NOMO-1 treated with dmso at 0.1 percent for 144 hours (cell line): ENCODE data around the gene CDKAL1.
"Not testable (repeated sequence)": the region's sequence is repeated elsewhere in the genome, so short reads cannot be mapped to it uniquely, and the experiment has no call there.

Source experiments
- DNase-seq: peaks from one replicate; lab custom pipeline; 2025; ENCODE audit not compliant: unreplicated experiment; lab: John Stamatoyannopoulos, UW

CDKAL1 gene

GRCh38 chr6:20706238-20706938 lies 172.1 kb downstream of the CDKAL1 start:
- no peak for DNase-seq

GRCh38 chr6:20706939-20707485 lies 172.8 kb downstream of the CDKAL1 start:
- DNase-seq: no peak

- no peak for DNase-seq
Observed at GRCh38 chr6:20707870-20708269, 173.6 kb downstream of the CDKAL1 start.

GRCh38 chr6:20708367-20709124 lies 174.3 kb downstream of the CDKAL1 start:
- no peak for DNase-seq

- no peak for DNase-seq
Observed at GRCh38 chr6:20709451-20709850, 175.2 kb downstream of the CDKAL1 start.

- DNase-seq: no peak
Observed at GRCh38 chr6:20710341-20710740, 176.1 kb downstream of the CDKAL1 start.

GRCh38 chr6:20711518-20711917 lies 177.3 kb downstream of the CDKAL1 start:
- no peak for DNase-seq

GRCh38 chr6:20712011-20712410 lies 177.8 kb downstream of the CDKAL1 start:
- no peak for DNase-seq

GRCh38 chr6:20715135-20715806 lies 181.0 kb downstream of the CDKAL1 start:
- no peak for DNase-seq

GRCh38 chr6:20716865-20717264 lies 182.6 kb downstream of the CDKAL1 start:
- DNase-seq: no peak

- DNase-seq: no peak
Observed at GRCh38 chr6:20717743-20718142, 183.5 kb downstream of the CDKAL1 start.

GRCh38 chr6:20718705-20719653 lies 184.7 kb downstream of the CDKAL1 start:
- no peak for DNase-seq

- DNase-seq: peak; percentile 6
Observed at GRCh38 chr6:20719980-20720379, 185.7 kb downstream of the CDKAL1 start.

GRCh38 chr6:20721121-20721520 lies 186.9 kb downstream of the CDKAL1 start:
- DNase-seq: not testable (repeated sequence)

GRCh38 chr6:20722455-20722854 lies 188.2 kb downstream of the CDKAL1 start:
- DNase-seq: no peak

- DNase-seq: no peak
Observed at GRCh38 chr6:20723236-20723635, 189.0 kb downstream of the CDKAL1 start.

- no peak for DNase-seq
Observed at GRCh38 chr6:20724443-20725190, 190.4 kb downstream of the CDKAL1 start.

- not testable (repeated sequence) for DNase-seq
Observed at GRCh38 chr6:20725235-20725634, 191.0 kb downstream of the CDKAL1 start.

- DNase-seq: no peak
Observed at GRCh38 chr6:20729086-20729485, 194.8 kb downstream of the CDKAL1 start.

GRCh38 chr6:20732362-20732761 lies 198.1 kb downstream of the CDKAL1 start:
- not testable (repeated sequence) for DNase-seq
